HL-60 (cell line): ENCODE results near the gene MYMK.

Source experiments
- DNase-seq, 2 experiments: peaks; one replicate each; pipeline ENCODE4 v3.0.0-alpha.2; 2010 to 2020; ENCODE audit warnings: low read depth in 1 of 2, low spot score in 1 of 2
- H3K27ac ChIP-seq: fragments of 250-450 bp; sonication (Bioruptor Pico); replicated peaks from 2 replicates; pipeline ENCODE4 v1.5.1; 2020; ENCODE audit warnings: mild to moderate bottlenecking, moderate library complexity
- H3K27me3 ChIP-seq: fragments of 250-450 bp; sonication (Bioruptor Pico); 2 replicates; pipeline ENCODE4 v1.5.1; 2021; ENCODE audit warnings: mild to moderate bottlenecking, moderate library complexity; ENCODE audit not compliant: insufficient read depth, poor library complexity, severe bottlenecking
- H3K4me3 ChIP-seq: replicated peaks from 2 replicates; pipeline ENCODE4 v1.5.1; 2011; ENCODE audit warnings: mild to moderate bottlenecking, control low read depth, low read length; ENCODE audit not compliant: insufficient read depth
- CTCF ChIP-seq: IDR thresholded peaks from one replicate; pipeline ENCODE4 v1.5.1; 2011; ENCODE audit warnings: low read length, control low read depth, inconsistent platforms; ENCODE audit not compliant: insufficient read depth
- GABPA ChIP-seq: IDR thresholded peaks from 2 replicates; pipeline ENCODE4 v1.6.1; 2012; ENCODE audit warnings: low read depth
- POLR2AphosphoS5 ChIP-seq: IDR thresholded peaks from 2 replicates; pipeline ENCODE4 v1.6.1; 2012; ENCODE audit warnings: low read depth
- REST ChIP-seq: IDR thresholded peaks from 2 replicates; pipeline ENCODE4 v1.6.1; 2012; ENCODE audit warnings: low read depth; ENCODE audit not compliant: insufficient replicate concordance
- SPI1 ChIP-seq: IDR thresholded peaks from 2 replicates; pipeline ENCODE4 v1.6.1; 2012; ENCODE audit warnings: low read depth, mild to moderate bottlenecking, borderline replicate concordance

MYMK gene

GRCh38 chr9:133499892-133500270 is 24.9 kb downstream of the MYMK start:
- Histone ChIP-seq H3K4me3 (no peak overlapping the region), H3K27me3 (no peaks in the 10 kb centered on the region), H3K27ac (no peak overlapping the region)
- TF ChIP-seq SPI1 (no peak), GABPA (no peak), REST (no peak), CTCF (no peak)
- no peak for DNase-seq

- no peak for DNase-seq
- TF ChIP-seq CTCF (no peak), SPI1 (no peak), REST (no peak), GABPA (no peak), POLR2AphosphoS5 (no peak)
- H3K4me3 ChIP-seq: no peak overlapping the region
- no peaks in the 10 kb centered on the region for H3K27me3 ChIP-seq
- no peak overlapping the region for H3K27ac ChIP-seq
Measured at GRCh38 chr9:133499132-133499891, 25.4 kb downstream of the MYMK start.

GRCh38 chr9:133496861-133497842 is 27.6 kb downstream of the MYMK start:
- H3K27ac ChIP-seq: no peak overlapping the region
- no peak for DNase-seq
- no peak for TF ChIP-seq POLR2AphosphoS5
- no peak for TF ChIP-seq REST
- no peak for TF ChIP-seq CTCF
- TF ChIP-seq GABPA: no peak
- TF ChIP-seq SPI1: no peak
- no peaks in the 10 kb centered on the region for H3K27me3 ChIP-seq
- no peak overlapping the region for H3K4me3 ChIP-seq
